ENCODE data around the gene SLC37A4.

SLC37A4 gene

GRCh38 chr11:118998822-118999221 lies 31.9 kb downstream of the SLC37A4 start:
- TF ChIP-seq TEAD4 (IDR thresholded peaks at IDR 0.05) (peak; percentile 83), MAX (IDR thresholded peaks at IDR 0.05) (0 out of 2 replicates have a peak, but pooled peaks have one; percentile 21), ZBTB7A (IDR thresholded peaks at IDR 0.05; ENCODE audit: low read depth) (no peak)

GRCh38 chr11:118998388-118998717 lies 32.3 kb downstream of the SLC37A4 start:
- TF ChIP-seq RAD21 (IDR thresholded peaks at IDR 0.05; ENCODE audit: low read depth) (no peak), CEBPB (IDR thresholded peaks at IDR 0.05) (no peak), TCF12 (IDR thresholded peaks at IDR 0.05; ENCODE audit: low read depth) (no peak), FOXM1 (IDR thresholded peaks at IDR 0.05; ENCODE audit: borderline replicate concordance, low read depth) (no peak), ZBTB7A (IDR thresholded peaks at IDR 0.05; ENCODE audit: low read depth) (no peak), REST (IDR thresholded peaks at IDR 0.05; ENCODE audit: low read depth) (no peak), TAF1 (IDR thresholded peaks at IDR 0.05; ENCODE audit: low read depth) (no peak), CREB1 (IDR thresholded peaks at IDR 0.05; ENCODE audit: low read depth) (no peak), TEAD4 (IDR thresholded peaks at IDR 0.05) (no peak), EGR1 (IDR thresholded peaks at IDR 0.05) (no peak), EP300 (IDR thresholded peaks at IDR 0.05; ENCODE audit: borderline replicate concordance) (no peak), NFIC (IDR thresholded peaks at IDR 0.05) (no peak), MAX (IDR thresholded peaks at IDR 0.05) (no peak)

- TF ChIP-seq EGR1 (IDR thresholded peaks at IDR 0.05) (peak; percentile 42; the same call in 1 of the 2 replicates), YY1 (IDR thresholded peaks at IDR 0.05; ENCODE audit: low read depth) (peak; percentile 78), FOXM1 (IDR thresholded peaks at IDR 0.05; ENCODE audit: borderline replicate concordance, low read depth) (no peak), RAD21 (IDR thresholded peaks at IDR 0.05; ENCODE audit: low read depth) (no peak), NFIC (IDR thresholded peaks at IDR 0.05) (no peak), EP300 (IDR thresholded peaks at IDR 0.05; ENCODE audit: borderline replicate concordance) (no peak), TEAD4 (IDR thresholded peaks at IDR 0.05) (no peak; the same call in 1 of the 2 replicates), REST (IDR thresholded peaks at IDR 0.05; ENCODE audit: low read depth) (no peak), TCF12 (IDR thresholded peaks at IDR 0.05; ENCODE audit: low read depth) (peak; percentile 59; the same call in 1 of the 2 replicates), TAF1 (IDR thresholded peaks at IDR 0.05; ENCODE audit: low read depth) (peak; percentile 85), CREB1 (IDR thresholded peaks at IDR 0.05; ENCODE audit: low read depth) (no peak), CEBPB (IDR thresholded peaks at IDR 0.05) (no peak), USF1 (IDR thresholded peaks at IDR 0.05) (no peak), ZBTB7A (IDR thresholded peaks at IDR 0.05; ENCODE audit: low read depth) (no peak), MAX (IDR thresholded peaks at IDR 0.05) (peak; percentile 96)
Observed at GRCh38 chr11:118997627-118998387, 32.9 kb downstream of the SLC37A4 start, which contains the start of gene CENATAC. Gene CENATAC, plus strand, starts transcription at chr11:118998138. Its CDS starts 60 bp downstream, at chr11:118998198.

GRCh38 chr11:118996926-118997626 lies 33.6 kb downstream of the SLC37A4 start:
- no peak for TF ChIP-seq CEBPB (IDR thresholded peaks at IDR 0.05)
- no peak for TF ChIP-seq TEAD4 (IDR thresholded peaks at IDR 0.05)
- no peak for TF ChIP-seq RAD21 (IDR thresholded peaks at IDR 0.05; ENCODE audit: low read depth)
- no peak for TF ChIP-seq NFIC (IDR thresholded peaks at IDR 0.05)
- no peak for TF ChIP-seq EP300 (IDR thresholded peaks at IDR 0.05; ENCODE audit: borderline replicate concordance)
- no peak for TF ChIP-seq TAF1 (IDR thresholded peaks at IDR 0.05; ENCODE audit: low read depth)

- no peak for TF ChIP-seq CEBPB (IDR thresholded peaks at IDR 0.05)
- no peak for TF ChIP-seq YY1 (IDR thresholded peaks at IDR 0.05; ENCODE audit: low read depth)
Observed at GRCh38 chr11:118988280-118988679, 42.4 kb downstream of the SLC37A4 start.

- TF ChIP-seq MAX (IDR thresholded peaks at IDR 0.05) (no peak), ZBTB7A (IDR thresholded peaks at IDR 0.05; ENCODE audit: low read depth) (no peak), YY1 (IDR thresholded peaks at IDR 0.05; ENCODE audit: low read depth) (no peak), FOXM1 (IDR thresholded peaks at IDR 0.05; ENCODE audit: borderline replicate concordance, low read depth) (no peak), NFIC (IDR thresholded peaks at IDR 0.05) (no peak), TAF1 (IDR thresholded peaks at IDR 0.05; ENCODE audit: low read depth) (no peak), TEAD4 (IDR thresholded peaks at IDR 0.05) (no peak), CEBPB (IDR thresholded peaks at IDR 0.05) (no peak), RAD21 (IDR thresholded peaks at IDR 0.05; ENCODE audit: low read depth) (no peak), CREB1 (IDR thresholded peaks at IDR 0.05; ENCODE audit: low read depth) (no peak), TCF12 (IDR thresholded peaks at IDR 0.05; ENCODE audit: low read depth) (no peak), EP300 (IDR thresholded peaks at IDR 0.05; ENCODE audit: borderline replicate concordance) (no peak), USF1 (IDR thresholded peaks at IDR 0.05) (no peak), REST (IDR thresholded peaks at IDR 0.05; ENCODE audit: low read depth) (no peak), EGR1 (IDR thresholded peaks at IDR 0.05) (no peak)
Observed at GRCh38 chr11:118984825-118985224, 45.9 kb downstream of the SLC37A4 start.
